HepG2 (cell line): Measurements from ENCODE around the gene GADD45B. TPM values are rescaled to one million over a fixed set of nuclear protein-coding genes. Genes with fewer than 3 reads are reported as not detected.

ENCODE experiments used
- DNMT3B ChIP-seq: conservative IDR thresholded peaks from 2 replicates; pipeline ENCODE4 v1.6.1; 2016; ENCODE audit warnings: missing biosample characterization, control low read depth
- IKZF4 ChIP-seq: sonication (generic); formaldehyde crosslinking; IDR thresholded peaks from 2 replicates; pipeline ENCODE4 v1.5.1; 2020; ENCODE audit warnings: borderline replicate concordance, mild to moderate bottlenecking, low read depth, missing genetic modification reagents; ENCODE audit errors: not compliant biosample characterization
- KDM2A ChIP-seq: sonication (generic); formaldehyde crosslinking; IDR thresholded peaks from 2 replicates; pipeline ENCODE4 v1.4.0; 2020; ENCODE audit warnings: low read depth, missing genetic modification reagents, borderline replicate concordance
- MED8 ChIP-seq: sonication (generic); formaldehyde crosslinking; IDR thresholded peaks from 2 replicates; pipeline ENCODE4 v1.8.1; 2023; ENCODE audit warnings: mild to moderate bottlenecking, missing genetic modification reagents; ENCODE audit not compliant: insufficient replicate concordance
- MTA3 ChIP-seq: sonication (generic); formaldehyde crosslinking; IDR thresholded peaks from 2 replicates; pipeline ENCODE4 v1.4.0; 2020; ENCODE audit warnings: missing genetic modification reagents
- MXI1 ChIP-seq: IDR thresholded peaks from 3 replicates; pipeline ENCODE4 v1.6.1; 2012; ENCODE audit warnings: low read depth, low read length, inconsistent platforms, borderline replicate concordance
- PHB2 ChIP-seq: fragments of 450-650 bp; IDR thresholded peaks from 2 replicates; pipeline ENCODE4 v1.6.1; 2018; ENCODE audit not compliant: partially characterized antibody
- REST ChIP-seq, 2 experiments: IDR thresholded peaks; 2 replicates each; pipeline ENCODE4 v1.6.1; 2011 to 2012; ENCODE audit warnings: low read length in 2 of 2, borderline replicate concordance in 1 of 2, low read depth in 1 of 2, mild to moderate bottlenecking in 1 of 2, moderate library complexity in 1 of 2
- RXRB ChIP-seq: IDR thresholded peaks from 2 replicates; pipeline ENCODE4 v1.6.1; 2016; ENCODE audit warnings: borderline replicate concordance, missing genetic modification reagents, missing compliant biosample characterization
- SALL1 ChIP-seq: sonication (generic); formaldehyde crosslinking; IDR thresholded peaks from 2 replicates; pipeline ENCODE4 v1.8.0; 2022; ENCODE audit warnings: mild to moderate bottlenecking, missing genetic modification reagents
- SOX13 ChIP-seq, 3 experiments: fragments of 450-650 bp in 1 of 3; sonication (generic) in 1 of 3; formaldehyde crosslinking in 1 of 3; IDR thresholded peaks in 2 of 3; conservative IDR thresholded peaks in 1 of 3; 2 replicates each; pipeline versions ENCODE4 v1.5.0 to v1.6.1; 2016 to 2020; ENCODE audit warnings: antibody characterized with exemption in 1 of 3, mild to moderate bottlenecking in 1 of 3, missing compliant biosample characterization in 1 of 3, missing genetic modification reagents in 1 of 3, moderate library complexity in 1 of 3
- ZBTB43 ChIP-seq: sonication (generic); formaldehyde crosslinking; conservative IDR thresholded peaks from 2 replicates; pipeline ENCODE4 v1.4.0; 2020; ENCODE audit warnings: missing genetic modification reagents
- ZBTB7B ChIP-seq: sonication (generic); formaldehyde crosslinking; IDR thresholded peaks from 2 replicates; pipeline ENCODE4 v1.4.0; 2020; ENCODE audit warnings: missing genetic modification reagents
- ZFP1 ChIP-seq: IDR thresholded peaks from 2 replicates; pipeline ENCODE4 v1.6.1; 2016
- ZGPAT ChIP-seq: IDR thresholded peaks from 2 replicates; pipeline ENCODE4 v1.6.1; 2016; ENCODE audit warnings: mild to moderate bottlenecking
- ZMYM3 ChIP-seq: sonication (generic); formaldehyde crosslinking; IDR thresholded peaks from 2 replicates; pipeline ENCODE4 v1.5.1; 2020; ENCODE audit warnings: mild to moderate bottlenecking, missing genetic modification reagents
- ZNF276 ChIP-seq: sonication (generic); formaldehyde crosslinking; IDR thresholded peaks from 2 replicates; pipeline ENCODE4 v1.4.0; 2020; ENCODE audit warnings: mild to moderate bottlenecking, low read depth, missing genetic modification reagents
- ZNF460 ChIP-seq: sonication (generic); formaldehyde crosslinking; IDR thresholded peaks from 2 replicates; pipeline ENCODE4 v1.5.1; 2020; ENCODE audit warnings: missing genetic modification reagents, mild to moderate bottlenecking, borderline replicate concordance
- ZNF580 ChIP-seq: IDR thresholded peaks from 2 replicates; pipeline ENCODE4 v1.6.1; 2016; ENCODE audit warnings: low read depth, borderline replicate concordance
- ZNF772 ChIP-seq: sonication (generic); formaldehyde crosslinking; IDR thresholded peaks from 2 replicates; pipeline ENCODE4 v1.5.0; 2020; ENCODE audit warnings: mild to moderate bottlenecking, missing genetic modification reagents
- polyA plus RNA-seq, 8 experiments: library from polyadenylated mRNA; depleted of rRNA in 3 of 8; stranded (reverse) in 7 of 8; unstranded in 1 of 8; fragments of >200 nt; fragmentation: Illumina TruSeq in 4 of 8; extraction: Trizol in 4 of 8; gene quantifications; 2 replicates each; pipeline versions ENCODE4 v1.2.1 to v1.2.3, GENCODE V29; 2011 to 2016; ENCODE audit warnings: low read depth in 4 of 8, missing spikeins in 1 of 8, mixed read lengths in 1 of 8; ENCODE audit not compliant: insufficient read depth in 1 of 8
- total RNA-seq, 5 experiments: library from RNA; depleted of rRNA; stranded (reverse); fragments of >200 nt; fragmentation: Illumina TruSeq; extraction: Trizol; gene quantifications; 2 replicates each; pipeline ENCODE4 v1.2.3, GENCODE V29; 2016; ENCODE audit warnings: low read depth in 1 of 5

The GADD45B gene
- total and polyA plus RNA-seq, 2 of the 13 experiments (the other 11 are each of a cell fraction or from before 2014, with no cell fraction given), result 4.6 to 34.1 TPM

GRCh38 chr19:2475702-2476450 lies at the start of gene GADD45B (continued):
- TF ChIP-seq IKZF4 (CRISPR knock-in tag), result peak; percentile 37
- TF ChIP-seq ZBTB43, result peak; percentile 56
- no peak for TF ChIP-seq ZFP1 (CRISPR knock-in tag)
- TF ChIP-seq MTA3 (CRISPR knock-in tag), result no peak
- TF ChIP-seq ZMYM3 (CRISPR knock-in tag), result peak; percentile 10; the same call in 1 of the 2 replicates
- peak in 1 of 2 experiments; percentile 84; a peak in 2 of 4 replicates for TF ChIP-seq REST (IDR thresholded peaks at IDR 0.05; ENCODE audit: borderline replicate concordance in 1 of 2, low read depth in 1 of 2, low read length in 2 of 2)
- peak; percentile 86; the same call in 2 of the 3 replicates for TF ChIP-seq MXI1
- TF ChIP-seq KDM2A (CRISPR knock-in tag), result peak; percentile 77
- peak; percentile 89; the same call in 1 of the 2 replicates for TF ChIP-seq ZNF580 (CRISPR knock-in tag)
- peak; percentile 63 for TF ChIP-seq RXRB (CRISPR knock-in tag)
- no peak for TF ChIP-seq PHB2
- peak; percentile 90 for TF ChIP-seq DNMT3B (CRISPR knock-in tag)
- no peak; the same call in 1 of the 2 replicates for TF ChIP-seq ZNF460
- peak; percentile 75 for TF ChIP-seq SALL1 (CRISPR knock-in tag)
- TF ChIP-seq ZGPAT (CRISPR knock-in tag), result peak; percentile 79
- TF ChIP-seq ZNF276 (CRISPR knock-in tag), result 0 out of 2 replicates have a peak, but pooled peaks have one; percentile 54
- TF ChIP-seq MED8 (CRISPR knock-in tag), result peak; percentile 56
- peak; percentile 55 for TF ChIP-seq ZBTB7B
- TF ChIP-seq SOX13 (IDR thresholded peaks at IDR 0.05), result peak; percentile 85
- peak in 1 of 2 experiments; percentile 74; a peak in 1 of 4 replicates for TF ChIP-seq SOX13 (CRISPR knock-in tag; conservative IDR thresholded peaks at IDR 0.05 in 1 of 2, IDR thresholded peaks at IDR 0.05 in 1 of 2)
- peak; percentile 51; the same call in 1 of the 2 replicates for TF ChIP-seq ZNF772 (CRISPR knock-in tag)
